Epithelial cell of esophagus (primary cell): ENCODE data around the gene SAFB2.

Source experiments
- DNase-seq: peaks from one replicate; pipeline ENCODE4 v3.0.0; 2010; ENCODE audit warnings: low read depth
- H3K4me3 ChIP-seq: 2 replicates; pipeline ENCODE4 v1.5.1; 2011; ENCODE audit warnings: mild to moderate bottlenecking, low read length, control low read depth
- CTCF ChIP-seq: IDR thresholded peaks from 2 replicates; pipeline ENCODE4 v1.5.1; 2011; ENCODE audit warnings: low read depth, mild to moderate bottlenecking, low read length, control low read depth, inconsistent platforms; ENCODE audit not compliant: insufficient read depth; ENCODE audit errors: missing control alignments

The SAFB2 gene

GRCh38 chr19:5648464-5648863 is 25.9 kb upstream of the SAFB2 start:
- DNase-seq: no peak
- no peak for TF ChIP-seq CTCF
- no peak overlapping the region for H3K4me3 ChIP-seq

DNA sequence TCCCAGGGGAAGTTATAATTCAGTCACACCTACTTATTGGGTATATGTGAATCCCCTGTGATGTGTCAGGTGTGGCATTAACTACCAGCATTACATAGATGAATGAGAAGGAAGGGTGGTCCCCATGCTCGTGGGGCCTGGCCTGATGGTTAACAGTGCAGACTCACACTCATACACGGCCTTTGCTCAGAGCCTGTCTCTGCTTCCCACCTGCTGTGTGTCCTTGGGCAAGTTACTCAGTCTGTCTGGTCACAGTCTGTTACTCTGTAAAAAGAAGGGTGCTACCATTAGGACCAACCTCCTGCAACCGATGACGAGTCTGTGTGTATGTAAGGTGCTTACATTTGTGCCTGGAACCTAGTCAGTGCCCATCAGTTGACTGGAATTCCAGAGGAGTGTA is 24.1 kb upstream of the SAFB2 start:
- no peak for TF ChIP-seq CTCF

DNA sequence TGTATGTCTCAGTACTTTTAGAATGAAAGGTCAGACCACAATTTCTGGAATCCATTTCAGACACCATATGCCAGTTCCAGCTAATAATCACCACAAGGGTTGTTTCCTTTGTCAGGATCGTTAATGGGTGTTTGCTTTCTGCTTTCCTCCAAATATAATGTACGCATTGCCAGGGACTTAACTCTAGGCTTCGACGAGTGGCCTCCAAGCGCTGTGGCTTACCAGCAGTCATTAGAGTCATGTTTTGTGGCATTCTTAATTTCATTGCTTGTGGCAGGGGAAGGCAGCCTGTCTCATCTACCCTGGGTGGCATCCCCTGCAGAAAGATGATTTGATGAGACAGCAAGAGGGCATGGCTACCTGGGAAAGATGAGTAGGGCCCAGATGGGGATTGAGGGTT is 22.8 kb upstream of the SAFB2 start:
- no peak for TF ChIP-seq CTCF
- DNase-seq: no peak
- H3K4me3 ChIP-seq: no peak overlapping the region

More for the DNA sequence above, 24.1 kb upstream of the SAFB2 start:
- no peak for DNase-seq
- H3K4me3 ChIP-seq: no peak overlapping the region

DNA sequence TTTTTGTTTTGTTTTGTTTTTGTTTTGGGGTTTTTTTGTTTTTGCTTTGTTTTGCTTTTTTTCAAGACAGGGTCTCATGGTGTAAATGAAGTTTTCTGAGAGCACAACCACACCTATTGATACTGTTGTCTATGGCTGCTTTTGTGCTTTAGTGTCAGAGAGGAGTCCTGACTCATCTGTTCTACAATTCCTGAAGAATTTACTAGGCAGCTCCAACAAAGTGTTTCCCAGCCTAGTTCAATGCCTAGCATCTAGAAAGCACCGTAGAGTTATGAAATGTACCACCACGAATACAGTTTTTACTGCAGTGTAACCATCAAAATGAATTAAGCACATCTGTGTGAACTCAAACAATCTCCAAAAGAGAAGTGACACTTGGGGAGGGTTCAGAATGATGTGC is 21.5 kb upstream of the SAFB2 start:
- TF ChIP-seq CTCF: no peak
- DNase-seq: no peak
- no peak overlapping the region for H3K4me3 ChIP-seq

GRCh38 chr19:5643060-5643459 is 20.5 kb upstream of the SAFB2 start:
- DNase-seq: no peak
- TF ChIP-seq CTCF: no peak

GRCh38 chr19:5642204-5642603 is 19.6 kb upstream of the SAFB2 start:
- no peak for DNase-seq
- no peak overlapping the region for H3K4me3 ChIP-seq
- no peak for TF ChIP-seq CTCF

More at GRCh38 chr19:5643060-5643459, 20.5 kb upstream of the SAFB2 start:
- no peak overlapping the region for H3K4me3 ChIP-seq

GRCh38 chr19:5641171-5641570 is 18.6 kb upstream of the SAFB2 start:
- no peak for TF ChIP-seq CTCF
- peak; percentile 85 for DNase-seq
- H3K4me3 ChIP-seq: no peak overlapping the region
